Cerebellar nuclear complex (tissue), 1 donor: Measurements from ENCODE around the gene MUC22.
"Not testable (repeated sequence)": the region's sequence is repeated elsewhere in the genome, so short reads cannot be mapped to it uniquely, and the experiment has no call there.

Experiments used
- DNase-seq, 2 experiments: peaks; one replicate each; lab custom pipeline; 2025; lab: John Stamatoyannopoulos, UW

Gene MUC22

GRCh38 chr6:31010393-31011060 lies at the start of gene MUC22:
Gene MUC22, plus strand, starts transcription at chr6:31010474. Its CDS starts 233 bp downstream, at chr6:31010707.
- no peak for DNase-seq

DNA sequence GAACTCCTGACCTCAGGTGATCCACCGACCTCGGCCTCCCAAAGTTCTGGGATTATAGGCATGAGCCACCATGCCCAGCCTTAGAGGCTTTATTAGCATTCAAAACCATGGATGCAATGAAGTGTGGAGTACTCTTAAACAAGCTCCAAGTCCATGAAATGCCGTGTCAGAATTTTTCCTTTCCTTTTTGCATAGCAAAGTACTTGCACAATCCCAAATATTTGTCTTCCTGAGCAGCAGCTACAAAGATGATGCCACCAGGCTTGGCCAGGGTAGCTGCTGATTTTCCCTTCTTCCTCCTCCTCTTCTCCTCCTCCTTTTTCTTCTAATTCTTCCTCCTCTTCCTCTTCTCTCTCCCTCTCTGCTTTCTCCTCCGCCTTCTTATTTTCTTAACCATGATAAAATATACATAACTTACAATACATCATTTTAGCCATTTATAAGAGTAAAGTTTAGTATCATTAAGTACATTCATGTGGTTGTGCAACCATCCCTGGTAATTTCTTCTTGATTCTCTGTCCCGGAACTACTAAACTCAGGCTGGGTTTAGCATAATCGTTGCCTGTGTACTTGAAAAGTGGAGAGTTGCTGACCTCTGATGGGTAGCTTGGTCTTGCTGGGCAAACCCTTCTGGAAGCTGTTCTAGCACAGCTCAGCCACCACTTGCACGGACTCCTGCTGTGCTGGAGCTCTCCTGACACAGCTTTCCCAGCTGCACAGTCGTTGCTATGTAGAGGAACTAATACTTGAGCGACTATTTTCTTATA lies 49.2 kb upstream of the MUC22 start:
- DNase-seq = no peak

- DNase-seq = no peak
Observed at GRCh38 chr6:30962716-30963115, 47.6 kb upstream of the MUC22 start.

GRCh38 chr6:30963641-30964040 lies 46.6 kb upstream of the MUC22 start:
- no peak for DNase-seq

DNA sequence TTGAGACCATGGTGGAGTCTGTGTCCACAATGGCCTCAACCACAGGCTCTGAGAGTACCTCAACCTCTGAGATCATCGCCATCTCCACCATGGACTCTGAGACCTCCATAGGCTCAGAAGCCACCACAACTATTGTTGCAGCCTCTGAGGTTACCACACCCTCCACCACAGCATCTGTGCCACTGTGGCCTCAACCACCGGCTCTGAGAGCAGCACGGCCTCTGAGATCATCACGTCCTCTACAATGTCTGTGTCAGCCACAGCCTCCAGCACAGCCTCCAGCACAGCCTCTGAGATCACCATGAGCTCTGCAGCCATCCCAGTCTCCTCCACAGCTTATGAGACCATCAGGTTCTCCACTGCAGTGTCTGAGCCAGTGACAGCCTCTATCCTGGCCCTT lies 46.2 kb upstream of the MUC22 start:
- DNase-seq = no peak

- DNase-seq = no peak
Observed at GRCh38 chr6:30965140-30965601, 45.1 kb upstream of the MUC22 start.

GRCh38 chr6:30966154-30966553 lies 44.1 kb upstream of the MUC22 start:
- DNase-seq = no peak

GRCh38 chr6:30969171-30969570 lies 41.1 kb upstream of the MUC22 start:
- not testable (repeated sequence) for DNase-seq

DNA sequence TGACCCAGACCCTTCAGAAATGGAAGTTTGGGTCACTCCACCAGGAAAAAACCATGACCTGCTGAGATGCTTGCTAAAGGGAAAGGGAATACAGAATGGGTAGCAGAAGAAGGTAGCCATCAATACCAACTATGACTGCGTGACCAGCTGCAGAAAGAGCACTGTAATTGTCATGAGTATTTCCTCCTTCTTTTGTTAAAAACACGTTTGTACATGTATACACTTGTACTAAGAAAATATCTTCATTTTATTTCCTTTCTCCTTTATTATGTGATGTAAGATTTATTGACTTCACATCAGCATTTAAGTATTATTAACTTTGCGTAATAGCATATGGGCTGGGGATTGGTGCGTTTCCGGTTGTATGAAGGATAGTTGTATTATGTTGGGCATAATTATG lies 39.3 kb upstream of the MUC22 start:
- no peak for DNase-seq

DNA sequence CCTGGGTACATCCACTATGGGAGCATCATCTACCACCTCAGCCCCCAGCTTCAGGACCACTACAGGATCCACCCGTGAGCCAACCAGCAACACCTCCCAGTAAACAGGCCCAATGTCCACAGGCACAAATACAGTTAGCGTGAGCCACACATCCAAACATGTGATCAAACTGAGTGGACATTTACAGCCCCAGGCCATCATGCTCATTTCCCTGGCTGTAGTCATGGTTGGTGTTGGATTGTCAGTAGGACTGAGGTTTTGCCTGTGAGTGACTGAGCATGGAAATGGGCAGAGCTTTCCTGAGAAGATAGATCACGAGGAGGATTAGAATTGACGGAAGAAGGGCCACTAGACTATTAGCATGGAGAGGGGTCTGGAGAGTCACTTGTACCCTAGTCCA lies 37.5 kb upstream of the MUC22 start:
- DNase-seq = no peak

DNA sequence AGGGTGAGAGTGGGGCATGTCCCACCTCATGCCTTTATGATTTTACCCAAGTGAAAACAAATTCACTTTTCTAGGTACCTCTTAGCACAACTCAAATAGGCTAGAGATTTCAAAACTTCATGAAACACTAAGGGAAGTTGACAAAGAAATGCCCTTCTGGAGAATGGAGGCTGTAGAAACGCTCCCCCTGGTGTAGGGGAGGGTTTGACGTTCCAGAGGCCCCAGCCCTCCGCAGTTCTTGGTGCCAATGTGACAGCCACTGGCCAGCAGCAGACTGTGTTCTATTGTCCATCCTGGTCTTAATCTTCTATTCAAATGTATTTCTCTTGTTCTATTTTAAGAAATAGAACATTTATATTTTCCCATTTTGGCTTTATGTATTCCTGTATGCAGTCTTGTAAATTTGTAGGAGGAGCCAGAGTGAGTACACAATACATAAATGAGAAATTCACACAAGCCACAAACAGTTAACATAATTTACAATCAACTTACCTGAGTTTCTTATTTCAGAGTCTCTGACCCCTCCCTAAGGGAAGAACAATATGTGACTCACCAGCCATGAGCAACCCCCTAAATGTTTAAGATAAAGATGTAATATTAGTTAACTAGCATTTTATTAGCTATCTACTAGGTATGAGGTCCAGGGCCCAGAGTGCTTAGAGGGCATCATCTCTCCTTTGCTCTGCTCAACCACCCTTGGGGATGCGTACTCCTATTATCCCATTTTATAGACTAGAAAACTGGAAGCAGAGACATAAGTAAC lies 35.6 kb upstream of the MUC22 start:
- no peak for DNase-seq

GRCh38 chr6:30979141-30979540 lies 31.1 kb upstream of the MUC22 start:
- no peak for DNase-seq

GRCh38 chr6:30979690-30980089 lies 30.6 kb upstream of the MUC22 start:
- no peak for DNase-seq

DNA sequence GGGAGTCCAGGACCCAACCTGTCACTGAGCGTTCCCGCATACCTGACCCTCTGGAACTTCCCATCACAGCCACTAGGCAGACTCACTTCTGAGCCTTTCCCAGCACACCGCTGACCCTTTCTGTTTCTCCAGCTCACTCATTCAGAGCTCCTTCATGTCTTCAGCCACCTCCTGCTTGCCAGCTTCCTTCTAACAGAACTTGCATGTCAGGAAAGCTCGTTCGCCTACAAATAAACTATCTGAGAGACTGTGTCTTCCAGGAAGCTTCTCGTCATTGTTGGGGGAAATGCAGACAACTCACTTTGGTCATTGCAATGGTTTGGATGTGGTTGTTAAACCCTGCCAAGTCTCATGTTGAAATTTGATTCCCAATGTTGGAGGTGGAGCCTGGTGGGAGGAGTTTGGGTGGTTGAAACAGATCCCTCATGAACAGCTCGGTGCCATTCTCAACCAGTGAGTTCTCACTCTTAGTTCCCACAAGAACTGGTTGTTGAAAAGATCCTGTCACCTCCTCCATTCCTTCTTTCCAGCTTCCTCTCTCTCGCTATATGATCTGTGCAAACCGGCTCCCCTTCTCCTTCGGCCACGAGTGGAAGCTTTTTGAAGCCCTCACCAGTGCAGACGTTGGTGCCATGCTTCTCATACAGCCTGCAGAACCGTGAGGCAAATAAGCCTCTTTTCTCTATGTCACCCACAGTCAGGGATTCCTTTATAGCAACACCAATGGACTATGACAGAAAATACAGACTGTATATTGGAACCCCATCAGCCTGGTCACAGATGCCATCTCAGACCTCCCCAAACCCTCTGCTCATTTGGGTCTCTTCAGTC lies 28.1 kb upstream of the MUC22 start:
- no peak for DNase-seq

- no peak for DNase-seq
Observed at GRCh38 chr6:30983439-30983838, 26.8 kb upstream of the MUC22 start, which contains the start of gene MUC21. Gene MUC21, plus strand, starts transcription at chr6:30983718. Its CDS starts 241 bp downstream, at chr6:30983959.

GRCh38 chr6:30985490-30985889 lies 24.8 kb upstream of the MUC22 start:
- no peak for DNase-seq

DNA sequence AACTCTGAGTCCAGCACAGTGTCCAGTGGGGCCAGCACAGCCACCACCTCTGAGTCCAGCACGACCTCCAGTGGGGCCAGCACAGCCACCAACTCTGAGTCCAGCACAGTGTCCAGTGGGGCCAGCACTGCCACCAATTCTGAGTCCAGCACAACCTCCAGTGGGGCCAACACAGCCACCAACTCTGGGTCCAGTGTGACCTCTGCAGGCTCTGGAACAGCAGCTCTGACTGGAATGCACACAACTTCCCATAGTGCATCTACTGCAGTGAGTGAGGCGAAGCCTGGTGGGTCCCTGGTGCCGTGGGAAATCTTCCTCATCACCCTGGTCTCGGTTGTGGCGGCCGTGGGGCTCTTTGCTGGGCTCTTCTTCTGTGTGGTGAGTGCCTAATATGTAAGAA lies 23.0 kb upstream of the MUC22 start:
- DNase-seq = no peak

- DNase-seq = no peak
Observed at GRCh38 chr6:30988209-30988825, 22.0 kb upstream of the MUC22 start.

- no peak for DNase-seq
Observed at GRCh38 chr6:30990422-30991086, 19.7 kb upstream of the MUC22 start.

DNA sequence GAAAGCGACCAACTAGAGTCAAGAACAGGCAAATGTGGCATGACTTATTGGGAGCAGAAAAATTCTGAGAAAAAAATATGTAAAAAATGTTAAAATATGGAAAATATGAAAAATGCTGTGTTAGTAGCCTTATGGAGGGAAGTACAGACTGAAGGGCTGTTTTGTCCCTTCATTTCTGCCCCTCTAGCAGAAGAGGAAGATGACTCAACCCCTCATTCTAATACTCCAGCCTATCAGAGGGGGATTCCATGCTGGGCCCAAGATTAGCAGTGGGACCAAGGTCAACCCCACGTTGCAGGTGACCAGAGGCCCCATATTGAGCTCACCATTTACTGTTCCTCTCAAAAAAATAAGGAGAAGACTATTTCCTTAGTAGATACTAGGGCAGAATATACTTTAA lies 18.4 kb upstream of the MUC22 start:
- DNase-seq = no peak

GRCh38 chr6:30997301-30997700 lies 13.0 kb upstream of the MUC22 start:
- no peak for DNase-seq
